Body of pancreas (tissue), 4 donors: ENCODE results near the gene PRR36.

ENCODE experiments used
- CTCF ChIP-seq, 7 experiments: fragments of 450-650 bp in 4 of 7; fragments of 200-600 bp in 3 of 7; sonication (generic) in 3 of 7; IDR thresholded peaks; one replicate each; pipeline ENCODE4 v1.5.1; 2016 to 2019; ENCODE audit warnings: antibody characterized with exemption in 7 of 7
- POLR2A ChIP-seq, 3 donors: fragments of 450-650 bp; IDR thresholded peaks; one replicate each; pipeline ENCODE4 v1.6.1; 2016; ENCODE audit warnings: antibody characterized with exemption in 3 of 3, mild to moderate bottlenecking in 2 of 3

DNA sequence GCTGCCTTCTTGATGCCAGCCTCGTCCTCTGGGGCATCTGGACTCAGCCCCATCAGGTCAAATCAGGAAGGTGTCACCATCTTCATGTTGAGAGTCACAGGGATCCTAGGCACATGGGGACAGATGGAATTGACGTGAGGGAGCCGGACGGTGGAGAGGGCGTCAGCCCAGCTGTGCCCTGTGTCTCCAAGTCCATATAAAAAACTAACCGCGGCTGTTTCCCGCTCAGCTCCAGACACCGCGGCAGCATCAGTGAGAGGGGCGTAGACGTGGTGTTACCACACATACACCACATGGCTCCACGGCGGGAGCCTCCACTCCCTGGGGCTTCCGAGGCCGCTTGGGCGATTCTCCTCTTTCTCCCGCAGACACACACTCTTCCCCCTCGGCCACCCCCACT, 5.6 kb upstream of the PRR36 start:
- TF ChIP-seq CTCF (IDR thresholded peaks at IDR 0.05), result no peak
- TF ChIP-seq POLR2A (IDR thresholded peaks at IDR 0.05), result no peak
